ENCODE results near the gene SHC4. TPM values are rescaled to one million over a fixed set of nuclear protein-coding genes. Genes with fewer than 3 reads are reported as not detected.

Gene SHC4
- total RNA-seq, 4 donors from 2014 or later: 1.8 to 2.3 (median 2.1) TPM

DNA sequence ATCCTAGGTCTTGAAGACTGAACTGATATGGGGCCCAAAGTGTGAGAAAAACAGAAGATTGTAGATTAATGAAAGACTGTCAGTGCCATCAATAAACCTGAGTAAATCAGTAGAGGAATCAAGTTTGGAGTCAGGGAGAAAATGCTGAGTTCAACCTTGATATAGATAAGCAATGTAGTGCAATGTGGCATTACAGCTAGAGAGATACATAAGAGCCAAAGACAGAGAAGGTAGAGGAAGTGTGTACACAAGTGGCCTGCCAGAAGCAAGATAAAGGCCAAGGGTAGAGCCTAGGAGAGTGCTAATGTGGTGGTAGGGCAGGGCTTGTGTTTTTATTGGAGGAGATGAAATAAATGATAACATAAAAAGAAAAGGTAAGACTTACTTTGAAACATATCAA is 111.8 kb downstream of the SHC4 start:
- Histone ChIP-seq H3K9me3 (no peaks in the 10 kb centered on the region), H3K4me1 (peaks cover 4 to 20% (median 17%) of the 10 kb centered on the region in 4 donors), H3K27ac (replicated peaks in 1 of 4) (no peak overlapping the region), H3K27me3 (no peaks in the 10 kb centered on the region), H3K4me3 (no peak overlapping the region), H3K36me3 (no peaks in the 10 kb centered on the region)
- intact Hi-C loops (cut with DNase I): no loop called here
- no peak for TF ChIP-seq POLR2A (IDR thresholded peaks at IDR 0.05; ENCODE audit: low read depth)
- TF ChIP-seq, protein P1, sequence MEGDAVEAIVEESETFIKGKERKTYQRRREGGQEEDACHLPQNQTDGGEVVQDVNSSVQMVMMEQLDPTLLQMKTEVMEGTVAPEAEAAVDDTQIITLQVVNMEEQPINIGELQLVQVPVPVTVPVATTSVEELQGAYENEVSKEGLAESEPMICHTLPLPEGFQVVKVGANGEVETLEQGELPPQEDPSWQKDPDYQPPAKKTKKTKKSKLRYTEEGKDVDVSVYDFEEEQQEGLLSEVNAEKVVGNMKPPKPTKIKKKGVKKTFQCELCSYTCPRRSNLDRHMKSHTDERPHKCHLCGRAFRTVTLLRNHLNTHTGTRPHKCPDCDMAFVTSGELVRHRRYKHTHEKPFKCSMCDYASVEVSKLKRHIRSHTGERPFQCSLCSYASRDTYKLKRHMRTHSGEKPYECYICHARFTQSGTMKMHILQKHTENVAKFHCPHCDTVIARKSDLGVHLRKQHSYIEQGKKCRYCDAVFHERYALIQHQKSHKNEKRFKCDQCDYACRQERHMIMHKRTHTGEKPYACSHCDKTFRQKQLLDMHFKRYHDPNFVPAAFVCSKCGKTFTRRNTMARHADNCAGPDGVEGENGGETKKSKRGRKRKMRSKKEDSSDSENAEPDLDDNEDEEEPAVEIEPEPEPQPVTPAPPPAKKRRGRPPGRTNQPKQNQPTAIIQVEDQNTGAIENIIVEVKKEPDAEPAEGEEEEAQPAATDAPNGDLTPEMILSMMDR (IDR thresholded peaks at IDR 0.05): no peak
- TF ChIP-seq POLR2AphosphoS5 (IDR thresholded peaks at IDR 0.05): no peak
- no peak for DNase-seq (ENCODE audit: extremely low spot score)

DNA sequence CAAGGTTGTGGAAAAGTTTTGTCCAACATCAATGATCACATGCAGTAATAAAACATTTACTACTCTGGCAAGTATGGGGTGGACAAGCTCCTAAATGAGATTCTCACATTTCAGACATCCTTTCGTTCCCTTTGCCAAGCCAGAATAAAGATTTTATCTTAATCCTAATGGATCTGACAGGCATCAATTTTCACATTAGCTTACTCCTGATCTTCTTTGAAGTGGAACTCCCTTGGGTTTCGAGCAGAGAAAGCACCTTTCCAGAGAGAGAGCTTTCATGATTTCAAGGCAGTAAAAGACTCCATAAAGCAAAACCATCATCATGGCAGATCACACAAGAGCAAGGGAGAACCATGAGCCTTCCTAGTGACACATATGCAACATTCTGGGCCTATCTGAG is 113.1 kb downstream of the SHC4 start:
- H3K4me1 ChIP-seq: peaks cover 0 to 7% (median 6%) of the 10 kb centered on the region in 4 donors
- TF ChIP-seq POLR2AphosphoS5 (IDR thresholded peaks at IDR 0.05) (no peak), EP300 (IDR thresholded peaks at IDR 0.05) (no peak), POLR2A (IDR thresholded peaks at IDR 0.05; ENCODE audit: low read depth) (no peak)
- intact Hi-C loops (cut with DNase I): no loop called here
- no peak overlapping the region for H3K27ac ChIP-seq (replicated peaks in 1 of 4)
- WGBS: 90% methylated on average over 2 of the region's 2 CpGs
- H3K4me3 ChIP-seq: no peak overlapping the region
- DNase-seq (ENCODE audit: extremely low spot score): no peak
- no peaks in the 10 kb centered on the region for H3K36me3 ChIP-seq
- no peaks in the 10 kb centered on the region for H3K9me3 ChIP-seq
- no peaks in the 10 kb centered on the region for H3K27me3 ChIP-seq

DNA sequence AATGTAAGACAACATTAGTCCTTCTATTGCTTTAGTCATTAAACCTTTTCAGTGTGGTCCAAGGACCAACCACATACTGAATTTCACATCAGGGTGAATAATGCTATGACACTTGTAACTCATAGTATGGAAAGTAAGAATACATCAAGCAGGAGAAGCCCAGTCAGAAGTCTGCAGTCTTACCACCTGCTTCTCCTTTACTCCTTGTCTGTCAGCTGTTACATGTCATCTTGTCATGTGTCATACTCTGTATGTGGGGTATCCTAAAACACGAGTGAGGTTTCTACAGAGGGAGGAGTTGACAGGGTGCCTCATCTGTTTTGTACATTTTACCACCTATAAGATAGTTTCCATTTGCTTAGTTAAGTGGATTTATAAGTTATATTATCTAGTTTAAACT is 118.6 kb downstream of the SHC4 start:
- intact Hi-C loops (cut with DNase I): no loop called here
- Histone ChIP-seq H3K4me3 (no peak overlapping the region), H3K4me1 (no peaks in the 10 kb centered on the region), H3K9me3 (no peaks in the 10 kb centered on the region), H3K27me3 (no peaks in the 10 kb centered on the region), H3K27ac (replicated peaks in 1 of 4) (no peak overlapping the region), H3K36me3 (no peaks in the 10 kb centered on the region)
- 73% methylated on average over 1 of the region's 1 CpG for WGBS
- no peak for DNase-seq (ENCODE audit: extremely low spot score)
- TF ChIP-seq, protein P1 (IDR thresholded peaks at IDR 0.05): no peak
- no peak for TF ChIP-seq POLR2A (IDR thresholded peaks at IDR 0.05; ENCODE audit: low read depth)
- no peak for TF ChIP-seq POLR2AphosphoS5 (IDR thresholded peaks at IDR 0.05)
- TF ChIP-seq EP300 (IDR thresholded peaks at IDR 0.05): no peak

DNA sequence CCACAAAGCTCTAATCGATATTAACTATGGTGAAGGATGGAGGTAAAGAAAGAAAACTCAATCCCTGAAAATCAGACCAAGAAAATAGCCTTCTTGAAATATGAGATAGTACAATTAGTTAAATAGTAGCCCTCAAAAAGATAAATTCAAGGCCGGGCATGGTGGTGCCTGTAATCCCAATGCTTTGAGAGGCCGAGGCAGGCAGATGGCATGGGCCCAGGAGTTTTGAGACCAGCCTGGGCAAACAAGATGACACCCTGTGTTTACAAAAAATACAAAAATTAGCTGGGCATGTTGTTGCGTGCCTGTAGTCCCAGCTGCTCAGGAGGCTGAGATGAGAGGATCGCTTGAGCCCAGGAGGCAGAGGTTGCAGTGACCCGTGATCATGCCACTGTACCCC is 121.2 kb downstream of the SHC4 start:
- Histone ChIP-seq H3K27me3 (no peaks in the 10 kb centered on the region), H3K27ac (replicated peaks in 1 of 4) (no peak overlapping the region), H3K4me1 (no peaks in the 10 kb centered on the region), H3K36me3 (no peaks in the 10 kb centered on the region), H3K4me3 (no peak overlapping the region), H3K9me3 (no peaks in the 10 kb centered on the region)
- 86% methylated on average over 6 of the region's 6 CpGs for WGBS
- no peak for DNase-seq (ENCODE audit: extremely low spot score)
- intact Hi-C loops (cut with DNase I): no loop called here
- TF ChIP-seq POLR2AphosphoS5 (IDR thresholded peaks at IDR 0.05) (no peak), EP300 (IDR thresholded peaks at IDR 0.05) (no peak), POLR2A (IDR thresholded peaks at IDR 0.05; ENCODE audit: low read depth) (no peak)
- TF ChIP-seq, protein P1 (IDR thresholded peaks at IDR 0.05): no peak

DNA sequence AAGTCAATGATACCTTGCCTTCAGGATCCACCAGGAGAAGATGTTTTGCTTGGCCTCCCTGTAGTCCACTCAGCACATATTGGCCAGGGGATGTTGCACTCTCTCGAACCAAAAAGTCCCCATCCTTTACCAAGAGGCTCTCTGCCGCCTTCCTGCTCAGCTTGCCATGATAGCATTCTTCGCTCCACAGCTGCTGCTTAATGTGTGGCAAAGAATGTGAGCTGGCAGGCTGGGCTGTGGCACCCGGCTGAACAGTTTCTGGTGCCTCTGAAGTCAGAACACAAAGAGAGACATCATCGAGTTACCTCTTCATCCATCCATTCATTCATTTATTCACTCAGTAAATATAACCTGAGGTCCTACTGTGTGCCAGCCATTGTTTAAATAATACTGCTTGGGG is 129.0 kb downstream of the SHC4 start:
- WGBS: 96% methylated on average over 5 of the region's 5 CpGs
- H3K27me3 ChIP-seq: no peaks in the 10 kb centered on the region
- intact Hi-C loops (cut with DNase I): no loop called here
- no peak overlapping the region for H3K4me3 ChIP-seq
- no peaks in the 10 kb centered on the region for H3K4me1 ChIP-seq
- peaks cover 0 to 16% (median 4%) of the 10 kb centered on the region in 4 donors for H3K9me3 ChIP-seq
- TF ChIP-seq EP300 (IDR thresholded peaks at IDR 0.05): no peak
- TF ChIP-seq POLR2AphosphoS5 (IDR thresholded peaks at IDR 0.05): no peak
- TF ChIP-seq, protein P1 (IDR thresholded peaks at IDR 0.05): no peak
- no peak for TF ChIP-seq POLR2A (IDR thresholded peaks at IDR 0.05; ENCODE audit: low read depth)
- H3K36me3 ChIP-seq: no peaks in the 10 kb centered on the region
- no peak for DNase-seq (ENCODE audit: extremely low spot score)
- H3K27ac ChIP-seq (replicated peaks in 1 of 4): no peak overlapping the region

Measured in esophagus muscularis mucosa (tissue), 4 donors.